ENCODE data around the gene PPP3R2.
"Not testable (repeated sequence)": the region's sequence is repeated elsewhere in the genome, so short reads cannot be mapped to it uniquely, and the experiment has no call there.

Gene PPP3R2

GRCh38 chr9:101587332-101588043, 7.3 kb downstream of the PPP3R2 start:
- DNase-seq: no peak

- no peak for DNase-seq
Observed at GRCh38 chr9:101586651-101587050, 8.1 kb downstream of the PPP3R2 start.

GRCh38 chr9:101585740-101586139, 9.0 kb downstream of the PPP3R2 start:
- no peak for DNase-seq

DNA sequence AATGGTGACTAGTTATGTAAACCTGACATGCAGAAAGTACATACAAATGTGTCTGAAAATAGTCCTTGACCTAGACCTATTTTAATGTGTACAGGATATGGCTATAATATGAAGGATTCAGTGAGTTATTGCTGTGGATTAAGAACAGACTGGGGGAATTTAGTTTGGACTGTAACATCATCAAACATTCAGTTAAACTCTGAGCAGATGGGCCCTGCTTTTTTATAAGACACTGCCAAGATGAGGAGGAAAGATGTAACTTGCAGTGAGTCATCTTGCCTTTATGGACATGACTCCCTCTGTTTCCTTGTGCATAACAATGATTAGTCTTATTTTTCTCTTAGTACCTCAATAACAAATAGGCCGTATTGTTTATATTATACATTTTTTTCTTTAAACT, 12.2 kb downstream of the PPP3R2 start:
- DNase-seq: no peak

DNA sequence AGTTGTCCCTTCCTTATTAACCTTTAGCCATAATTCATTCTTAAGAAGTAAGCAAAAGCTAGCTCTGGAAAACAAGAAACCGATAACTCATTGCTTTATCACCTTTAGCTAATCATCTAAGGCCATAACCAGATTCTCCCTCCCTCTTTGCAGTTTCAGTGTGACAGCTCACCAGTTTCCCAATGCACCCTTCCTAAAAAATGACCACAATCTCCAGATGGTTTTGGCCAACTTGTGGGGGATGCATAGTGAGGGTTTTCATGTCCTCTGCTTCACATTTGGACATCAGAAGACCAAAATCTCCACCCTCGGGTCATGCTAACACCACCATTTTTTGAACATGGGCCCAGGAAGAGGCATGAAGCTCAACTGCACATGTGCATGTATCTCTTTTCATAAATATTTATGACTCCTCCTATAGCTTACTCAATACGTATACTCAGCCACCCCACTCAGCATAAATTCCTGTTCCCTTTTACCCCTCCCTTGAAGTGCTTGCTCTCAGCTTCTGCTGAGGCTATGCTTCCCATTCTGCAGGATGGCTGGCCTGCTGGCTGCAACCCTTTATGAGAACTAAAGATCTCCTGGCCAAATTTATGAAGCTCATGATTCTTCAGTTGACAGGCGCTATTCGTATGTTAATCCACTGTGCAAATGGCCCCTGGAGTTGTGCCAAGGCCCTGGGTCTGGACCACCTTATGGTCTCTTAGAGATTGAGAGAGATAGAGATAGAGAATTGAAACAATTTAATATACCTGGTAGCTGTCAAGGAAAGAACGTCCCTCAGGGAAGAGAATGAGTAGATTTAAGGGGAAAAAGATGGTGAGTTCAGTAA, 14.8 kb downstream of the PPP3R2 start:
- DNase-seq: no peak

- no peak for DNase-seq
Observed at GRCh38 chr9:101578378-101578777, 16.4 kb downstream of the PPP3R2 start.

DNA sequence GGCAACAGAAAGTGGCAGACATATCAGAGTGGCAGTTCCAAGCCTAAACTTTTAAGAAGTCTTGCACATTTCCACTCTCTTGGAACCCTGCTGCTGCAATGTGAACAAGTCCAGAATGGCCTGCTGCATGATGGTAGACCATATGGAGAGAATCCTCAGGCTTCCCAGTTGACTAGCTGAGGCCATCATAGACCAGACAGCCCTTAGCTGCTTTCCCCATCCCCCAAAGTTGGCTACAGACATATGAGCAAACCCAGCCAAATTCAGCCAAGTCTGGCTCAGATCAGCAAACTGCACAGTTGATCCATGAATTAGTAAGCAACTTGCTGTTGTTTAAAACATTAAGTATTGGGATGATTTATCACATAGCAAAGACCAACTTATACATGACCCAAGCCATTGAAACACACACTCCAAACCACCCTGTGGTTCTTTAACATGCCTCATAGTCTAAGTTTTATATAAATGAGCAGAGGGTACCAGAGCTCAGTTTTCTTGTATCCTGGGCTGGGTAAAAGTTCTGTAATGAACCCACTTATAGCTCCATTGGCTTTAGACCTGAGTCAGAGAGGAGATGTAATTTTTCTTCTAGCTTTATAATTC, 19.9 kb downstream of the PPP3R2 start:
- no peak for DNase-seq

- DNase-seq: no peak
Observed at GRCh38 chr9:101572316-101572715, 22.5 kb downstream of the PPP3R2 start.

DNA sequence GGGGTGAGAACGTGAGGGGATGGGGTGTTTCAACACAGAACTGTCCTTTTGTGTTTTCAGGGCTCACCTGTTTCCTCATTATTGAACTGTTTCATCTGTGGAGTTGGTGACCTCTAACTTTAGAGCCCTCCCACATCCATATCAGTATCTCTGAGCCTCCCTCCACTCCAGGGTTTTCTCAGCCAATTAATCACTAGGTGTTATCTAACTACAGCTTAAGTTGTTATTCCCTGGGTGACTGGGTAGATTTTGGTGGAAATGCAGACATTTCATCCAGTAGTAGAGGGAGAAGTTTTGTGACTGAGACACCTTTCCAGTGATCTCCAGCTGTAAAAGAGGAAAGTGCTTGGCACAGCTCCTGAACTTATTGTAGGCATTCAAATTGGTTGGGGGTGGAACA, 23.7 kb downstream of the PPP3R2 start:
- DNase-seq: no peak

GRCh38 chr9:101569741-101570501, 24.8 kb downstream of the PPP3R2 start:
- DNase-seq: peak; percentile 47

DNA sequence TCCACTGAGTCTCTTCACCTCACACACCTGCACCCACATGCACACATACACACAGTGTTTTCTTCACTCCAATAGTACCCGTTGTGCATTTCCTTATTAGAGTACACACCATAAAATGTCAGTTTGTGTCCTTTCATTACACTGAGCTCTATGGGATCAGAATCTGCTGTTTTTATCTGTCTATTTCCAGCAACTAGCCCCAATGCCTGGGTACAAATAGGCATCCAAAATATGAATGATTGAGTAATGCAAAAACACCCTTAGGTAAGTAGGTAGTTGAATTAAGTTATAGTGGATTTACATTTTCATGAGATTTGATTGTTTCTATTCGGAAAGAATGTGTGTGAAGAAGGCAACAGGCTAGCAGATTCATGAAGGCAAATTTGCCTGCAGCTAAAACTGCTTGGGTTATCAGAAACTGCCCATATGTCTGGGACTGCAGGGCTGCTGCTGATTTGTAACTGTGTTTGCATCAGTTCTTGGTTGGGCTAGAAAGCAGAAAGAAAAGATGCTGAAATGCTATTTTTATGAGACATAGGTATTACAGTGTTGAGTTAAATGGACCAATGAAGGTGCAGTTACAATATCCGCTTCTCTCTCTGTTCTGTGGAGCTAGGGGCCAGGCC, 26.9 kb downstream of the PPP3R2 start:
- DNase-seq: no peak

- peak; percentile 36 for DNase-seq
Observed at GRCh38 chr9:101566904-101567724, 27.7 kb downstream of the PPP3R2 start.

- no peak for DNase-seq
Observed at GRCh38 chr9:101564252-101564651, 30.5 kb downstream of the PPP3R2 start.

GRCh38 chr9:101562966-101563365, 31.8 kb downstream of the PPP3R2 start:
- no peak for DNase-seq

GRCh38 chr9:101561740-101562139, 33.0 kb downstream of the PPP3R2 start:
- no peak for DNase-seq

GRCh38 chr9:101549472-101550098, 45.2 kb downstream of the PPP3R2 start:
- DNase-seq: not testable (repeated sequence)

GRCh38 chr9:101543098-101543735, 51.6 kb downstream of the PPP3R2 start:
- no peak for DNase-seq
